T1000 (cell line): ENCODE measurements around the gene CDRT4.

Source experiments
- DNase-seq: peaks from one replicate; lab custom pipeline; 2025; ENCODE audit warnings: mixed read lengths; lab: John Stamatoyannopoulos, UW

Gene CDRT4

GRCh38 chr17:15393414-15393813 lies 74.0 kb downstream of the CDRT4 start:
- DNase-seq: no peak

- DNase-seq: peak; percentile 86
Observed at GRCh38 chr17:15392326-15392741, 75.1 kb downstream of the CDRT4 start.

GRCh38 chr17:15388356-15389041 lies 78.9 kb downstream of the CDRT4 start:
- DNase-seq: no peak

GRCh38 chr17:15386083-15386482 lies 81.3 kb downstream of the CDRT4 start:
- no peak for DNase-seq
